Type B pancreatic cell (in vitro differentiated cells): ENCODE measurements around the gene CARHSP1. TPM values are rescaled to one million over a fixed set of nuclear protein-coding genes. Genes with fewer than 3 reads are reported as not detected.
A peak's percentile ranks its signal among the peaks of the same experiment; 100 is the strongest.

Source experiments
- DNase-seq: peaks from one replicate; pipeline ENCODE4 v3.0.0; 2021; ENCODE audit warnings: mixed read lengths; ENCODE audit not compliant: unreplicated experiment; ENCODE audit errors: extremely low spot score
- H3K27ac Mint-ChIP-seq: 2 replicates; pipeline ENCODE4 v1.8.0; 2021; ENCODE audit warnings: mild to moderate bottlenecking, mixed read lengths
- H3K27me3 Mint-ChIP-seq: 2 replicates; pipeline ENCODE4 v1.8.0; 2021; ENCODE audit warnings: mixed read lengths
- H3K36me3 Mint-ChIP-seq: 2 replicates; pipeline ENCODE4 v1.8.0; 2021; ENCODE audit warnings: mixed read lengths
- H3K4me1 Mint-ChIP-seq: one replicate; pipeline ENCODE4 v1.8.0; 2021; ENCODE audit warnings: mixed read lengths; ENCODE audit not compliant: unreplicated experiment
- H3K4me3 Mint-ChIP-seq: 2 replicates; pipeline ENCODE4 v1.8.0; 2021; ENCODE audit warnings: mild to moderate bottlenecking, mixed read lengths
- H3K9me3 Mint-ChIP-seq: 2 replicates; pipeline ENCODE4 v1.8.0; 2021; ENCODE audit warnings: mixed read lengths
- total RNA-seq: library from RNA; stranded (reverse); gene quantifications from 2 replicates; pipeline ENCODE4 v1.2.1, GENCODE V29; 2021; ENCODE audit warnings: low replicate concordance
- TF ChIP-seq, protein P1 (sequence below): fragments of 200-600 bp; sonication (generic); conservative IDR thresholded peaks from 2 replicates; pipeline ENCODE4 v1.5.0; 2021; ENCODE audit warnings: antibody characterized with exemption, mild to moderate bottlenecking

Gene CARHSP1
- total RNA-seq, 1 donor from 2014 or later = 84.6 TPM

DNA sequence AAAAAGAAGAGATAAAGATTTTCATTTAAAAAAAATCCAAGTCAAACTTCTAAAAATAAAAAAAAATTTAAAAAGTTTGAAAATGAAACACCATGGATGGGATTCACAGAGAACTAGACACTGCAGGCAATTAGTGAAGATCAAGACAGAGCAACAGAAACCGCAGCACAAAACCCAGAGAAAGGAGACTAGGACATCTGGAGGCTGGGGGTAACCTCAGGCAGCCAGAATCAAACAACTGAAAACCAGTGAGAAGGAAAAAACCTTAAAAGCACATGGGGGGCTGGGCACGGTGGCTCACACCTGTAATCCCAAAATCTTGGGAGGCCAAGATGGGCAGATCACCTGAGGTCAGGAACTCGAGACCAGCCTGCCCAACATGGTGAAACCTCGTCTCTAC lies 44.0 kb upstream of the CARHSP1 start:
- TF ChIP-seq, protein P1, sequence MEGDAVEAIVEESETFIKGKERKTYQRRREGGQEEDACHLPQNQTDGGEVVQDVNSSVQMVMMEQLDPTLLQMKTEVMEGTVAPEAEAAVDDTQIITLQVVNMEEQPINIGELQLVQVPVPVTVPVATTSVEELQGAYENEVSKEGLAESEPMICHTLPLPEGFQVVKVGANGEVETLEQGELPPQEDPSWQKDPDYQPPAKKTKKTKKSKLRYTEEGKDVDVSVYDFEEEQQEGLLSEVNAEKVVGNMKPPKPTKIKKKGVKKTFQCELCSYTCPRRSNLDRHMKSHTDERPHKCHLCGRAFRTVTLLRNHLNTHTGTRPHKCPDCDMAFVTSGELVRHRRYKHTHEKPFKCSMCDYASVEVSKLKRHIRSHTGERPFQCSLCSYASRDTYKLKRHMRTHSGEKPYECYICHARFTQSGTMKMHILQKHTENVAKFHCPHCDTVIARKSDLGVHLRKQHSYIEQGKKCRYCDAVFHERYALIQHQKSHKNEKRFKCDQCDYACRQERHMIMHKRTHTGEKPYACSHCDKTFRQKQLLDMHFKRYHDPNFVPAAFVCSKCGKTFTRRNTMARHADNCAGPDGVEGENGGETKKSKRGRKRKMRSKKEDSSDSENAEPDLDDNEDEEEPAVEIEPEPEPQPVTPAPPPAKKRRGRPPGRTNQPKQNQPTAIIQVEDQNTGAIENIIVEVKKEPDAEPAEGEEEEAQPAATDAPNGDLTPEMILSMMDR = no peak
- peaks cover 11% of the 10 kb centered on the region for H3K4me1 Mint-ChIP-seq
- DNase-seq = no peak
- no peaks in the 10 kb centered on the region for H3K9me3 Mint-ChIP-seq
- H3K4me3 Mint-ChIP-seq = no peak overlapping the region
- peaks cover 21% of the 10 kb centered on the region for H3K36me3 Mint-ChIP-seq
- H3K27ac Mint-ChIP-seq = no peak overlapping the region
- no peaks in the 10 kb centered on the region for H3K27me3 Mint-ChIP-seq

DNA sequence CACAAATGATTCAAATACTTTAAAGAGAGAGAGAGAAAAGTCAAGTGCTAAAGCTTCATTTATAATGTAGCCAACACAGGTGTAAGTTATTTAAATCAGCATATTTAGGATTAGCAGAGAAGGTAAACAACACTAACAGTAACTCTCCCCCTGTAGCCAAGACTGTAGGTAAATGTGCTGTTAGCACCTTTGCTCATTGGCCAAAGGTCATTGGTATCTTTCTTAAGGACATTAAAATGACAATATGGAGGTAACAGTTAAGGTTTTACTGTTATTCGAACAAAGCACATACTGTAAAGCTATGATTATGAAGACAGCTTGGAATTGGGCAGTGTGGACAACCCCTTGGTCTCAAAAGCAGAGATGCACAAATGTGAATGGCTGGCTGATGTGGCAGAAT lies 42.0 kb upstream of the CARHSP1 start:
- H3K9me3 Mint-ChIP-seq = no peaks in the 10 kb centered on the region
- TF ChIP-seq, protein P1 = no peak
- no peak for DNase-seq
- H3K27ac Mint-ChIP-seq = peak overlapping the region; percentile 91
- H3K4me1 Mint-ChIP-seq = peaks cover 5% of the 10 kb centered on the region
- peaks cover 26% of the 10 kb centered on the region for H3K36me3 Mint-ChIP-seq
- H3K4me3 Mint-ChIP-seq = no peak overlapping the region
- no peaks in the 10 kb centered on the region for H3K27me3 Mint-ChIP-seq

DNA sequence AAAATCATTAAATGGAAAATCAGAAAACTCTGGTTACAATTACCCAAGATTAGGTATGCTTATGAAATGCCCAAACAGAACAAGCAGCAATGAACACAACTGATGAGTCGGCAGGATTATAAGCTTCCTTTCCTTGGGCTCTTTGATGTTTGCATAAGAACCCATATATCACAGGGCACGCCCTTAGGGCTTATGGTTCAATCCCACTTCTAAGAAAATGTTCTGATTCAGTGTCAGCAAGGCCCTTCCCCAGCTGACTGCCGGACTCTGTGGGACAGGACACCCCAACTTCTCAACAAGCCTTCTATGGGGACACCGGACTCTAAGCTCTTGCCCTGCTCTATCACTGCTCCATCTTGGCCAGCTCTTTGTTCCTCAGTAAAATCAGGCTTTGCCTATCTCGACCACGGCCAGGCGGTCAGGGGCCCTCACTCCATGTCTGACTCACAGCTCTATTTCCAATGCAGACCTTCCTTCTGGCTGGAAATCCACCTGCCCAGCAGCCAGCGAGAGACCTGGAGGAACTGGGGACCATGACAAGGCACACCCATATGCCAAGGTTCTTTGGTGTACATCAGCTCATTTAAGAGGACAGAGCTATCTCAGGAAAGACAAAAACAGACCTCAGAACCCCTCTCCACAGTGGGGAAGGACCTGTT lies 40.1 kb upstream of the CARHSP1 start:
- no peaks in the 10 kb centered on the region for H3K27me3 Mint-ChIP-seq
- TF ChIP-seq, protein P1 = no peak
- DNase-seq = no peak
- peak overlapping the region; percentile 50 for H3K27ac Mint-ChIP-seq
- no peaks in the 10 kb centered on the region for H3K9me3 Mint-ChIP-seq
- no peaks in the 10 kb centered on the region for H3K4me1 Mint-ChIP-seq
- H3K4me3 Mint-ChIP-seq = no peak overlapping the region
- peaks cover 21% of the 10 kb centered on the region for H3K36me3 Mint-ChIP-seq

DNA sequence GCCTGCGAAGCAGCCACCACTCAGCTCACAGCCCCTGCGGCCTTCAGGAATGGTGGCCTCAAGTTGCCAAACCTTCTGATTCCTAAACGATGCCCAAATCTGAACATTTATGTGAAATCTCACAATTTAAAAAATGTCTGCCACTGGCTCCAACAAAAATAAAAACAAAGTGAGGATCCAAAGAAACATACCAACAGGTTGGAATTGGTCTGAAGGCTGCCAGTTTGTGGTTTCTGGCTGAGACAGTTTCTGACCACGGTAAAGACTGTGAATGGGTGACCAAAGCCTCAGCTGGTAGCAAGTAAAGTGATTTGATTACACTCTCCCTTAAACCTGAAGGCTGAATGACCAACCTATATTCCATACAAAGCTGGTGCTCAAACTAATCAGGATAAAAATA lies 38.3 kb upstream of the CARHSP1 start:
- Mint-ChIP-seq H3K36me3 (peaks cover 21% of the 10 kb centered on the region), H3K4me3 (no peak overlapping the region)

DNA sequence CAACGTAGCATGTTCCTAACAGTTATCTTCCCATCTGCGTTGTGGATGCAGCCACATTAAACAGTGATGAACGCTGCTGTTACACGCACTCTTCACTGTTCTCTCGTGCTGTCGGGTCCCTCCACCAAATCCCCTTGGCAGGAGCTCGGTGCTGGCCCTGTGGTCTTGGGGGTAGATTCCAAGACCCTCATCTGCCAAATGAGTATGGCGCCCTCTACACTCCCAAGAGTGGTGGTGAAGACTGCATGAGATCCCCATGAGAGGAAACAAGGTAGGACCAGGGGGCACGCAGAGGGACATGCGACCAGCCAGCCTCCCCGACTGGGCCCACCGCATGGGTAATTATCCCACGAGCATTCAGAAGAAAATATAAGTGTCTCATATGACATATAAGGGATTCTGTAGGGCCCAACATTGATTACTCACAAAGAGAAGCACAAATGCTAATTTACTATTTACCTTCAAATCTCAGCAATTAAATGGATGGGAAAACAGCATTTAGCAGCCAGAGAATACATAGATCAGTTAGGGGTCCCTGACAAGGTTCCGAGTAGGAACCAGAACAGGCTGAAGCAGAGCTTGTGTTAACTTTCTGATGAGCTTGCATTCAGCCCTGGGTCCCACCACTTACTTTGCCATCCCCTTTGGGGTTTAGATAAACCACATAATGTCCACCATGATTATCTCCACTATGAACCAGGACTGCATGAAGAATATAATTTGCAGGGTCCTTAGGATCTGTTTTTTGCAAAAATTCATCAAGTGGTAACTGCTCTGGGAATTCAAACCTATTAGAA lies 37.2 kb upstream of the CARHSP1 start:
- TF ChIP-seq, protein P1 = peak; percentile 53
- H3K4me3 Mint-ChIP-seq = no peak overlapping the region
- H3K27ac Mint-ChIP-seq = no peak overlapping the region
- no peaks in the 10 kb centered on the region for H3K9me3 Mint-ChIP-seq
- H3K36me3 Mint-ChIP-seq = peaks cover 28% of the 10 kb centered on the region
- no peak for DNase-seq
- no peaks in the 10 kb centered on the region for H3K4me1 Mint-ChIP-seq
- no peaks in the 10 kb centered on the region for H3K27me3 Mint-ChIP-seq

More for the DNA sequence above, 38.3 kb upstream of the CARHSP1 start:
- no peaks in the 10 kb centered on the region for H3K4me1 Mint-ChIP-seq
- H3K27ac Mint-ChIP-seq = no peak overlapping the region
- no peaks in the 10 kb centered on the region for H3K27me3 Mint-ChIP-seq
- DNase-seq = no peak
- TF ChIP-seq, protein P1 = no peak
- no peaks in the 10 kb centered on the region for H3K9me3 Mint-ChIP-seq
